LHCN-M2 (cell line): ENCODE measurements around the gene PMEPA1. TPM values are rescaled to one million over a fixed set of nuclear protein-coding genes. Genes with fewer than 3 reads are reported as not detected.
A peak's percentile ranks its signal among the peaks of the same experiment; 100 is the strongest.

Experiments
- DNase-seq: peaks from one replicate; pipeline ENCODE4 v3.0.0-alpha.2; 2012; ENCODE audit warnings: low read depth
- polyA plus RNA-seq: library from polyadenylated mRNA; unstranded; fragments of >200 nt; gene quantifications from one replicate; pipeline ENCODE4 v1.2.1, GENCODE V29; 2012; ENCODE audit warnings: missing spikeins
- total RNA-seq: library from RNA; depleted of rRNA; stranded (reverse); fragments of >200 nt; gene quantifications from 2 replicates; pipeline ENCODE4 v1.2.3, GENCODE V29; 2014; rRNA removed

PMEPA1 gene
- total RNA-seq, result 2.4 and 2.8 TPM in 2 replicates
- 13.0 TPM for polyA plus RNA-seq

GRCh38 chr20:57709823-57710799 lies at the start of gene PMEPA1:
Gene PMEPA1, minus strand, starts transcription at chr20:57710015. Its CDS starts 433 bp downstream, at chr20:57709582.
- peak; percentile 93 for DNase-seq

- DNase-seq, result no peak
Observed at GRCh38 chr20:57757767-57758166, 48.0 kb upstream of the PMEPA1 start.

GRCh38 chr20:57756921-57757320 lies 47.1 kb upstream of the PMEPA1 start:
- DNase-seq, result no peak

GRCh38 chr20:57756213-57756612 lies 46.4 kb upstream of the PMEPA1 start:
- no peak for DNase-seq

GRCh38 chr20:57755609-57756008 lies 45.8 kb upstream of the PMEPA1 start:
- no peak for DNase-seq

- DNase-seq, result no peak
Observed at GRCh38 chr20:57754190-57754589, 44.4 kb upstream of the PMEPA1 start.

- DNase-seq, result no peak
Observed at GRCh38 chr20:57753332-57754164, 43.7 kb upstream of the PMEPA1 start.

GRCh38 chr20:57751411-57751810 lies 41.6 kb upstream of the PMEPA1 start:
- no peak for DNase-seq

GRCh38 chr20:57749869-57750268 lies 40.1 kb upstream of the PMEPA1 start:
- DNase-seq, result no peak

GRCh38 chr20:57749131-57749690 lies 39.4 kb upstream of the PMEPA1 start:
- DNase-seq, result no peak

- peak; percentile 89 for DNase-seq
Observed at GRCh38 chr20:57748601-57749130, 38.9 kb upstream of the PMEPA1 start.

- DNase-seq, result no peak
Observed at GRCh38 chr20:57747861-57748481, 38.2 kb upstream of the PMEPA1 start.

- DNase-seq, result no peak
Observed at GRCh38 chr20:57746832-57747404, 37.1 kb upstream of the PMEPA1 start.

- no peak for DNase-seq
Observed at GRCh38 chr20:57746201-57746600, 36.4 kb upstream of the PMEPA1 start.

GRCh38 chr20:57744206-57744605 lies 34.4 kb upstream of the PMEPA1 start:
- no peak for DNase-seq

GRCh38 chr20:57743450-57744095 lies 33.8 kb upstream of the PMEPA1 start:
- no peak for DNase-seq

- DNase-seq, result no peak
Observed at GRCh38 chr20:57742507-57743181, 32.8 kb upstream of the PMEPA1 start.

- DNase-seq, result peak; percentile 12
Observed at GRCh38 chr20:57738484-57738883, 28.7 kb upstream of the PMEPA1 start.

- no peak for DNase-seq
Observed at GRCh38 chr20:57738053-57738452, 28.2 kb upstream of the PMEPA1 start.

GRCh38 chr20:57737349-57737748 lies 27.5 kb upstream of the PMEPA1 start:
- DNase-seq, result no peak
